GM21360 (cell line): ENCODE data around the gene ROR1.
A peak's percentile ranks its signal among the peaks of the same experiment; 100 is the strongest.

Source experiments
- ATAC-seq: cut with Tn5 transposase; IDR thresholded peaks from one replicate; pipeline ENCODE4 v1.9.1; 2021; ENCODE audit warnings: mild to moderate bottlenecking, moderate library complexity; ENCODE audit not compliant: unreplicated experiment

ROR1 gene

GRCh38 chr1:64122588-64122987 lies 348.8 kb downstream of the ROR1 start:
- ATAC-seq, result no peak

- ATAC-seq, result no peak
These were observed 351.1 kb downstream of the ROR1 start for GRCh38 chr1:64124704-64125440.

GRCh38 chr1:64126581-64126980 lies 352.8 kb downstream of the ROR1 start:
- no peak for ATAC-seq

GRCh38 chr1:64127297-64127696 lies 353.5 kb downstream of the ROR1 start:
- no peak for ATAC-seq

GRCh38 chr1:64129701-64130100 lies 355.9 kb downstream of the ROR1 start:
- ATAC-seq, result no peak

- no peak for ATAC-seq
These were observed 357.3 kb downstream of the ROR1 start for GRCh38 chr1:64131155-64131554.

DNA sequence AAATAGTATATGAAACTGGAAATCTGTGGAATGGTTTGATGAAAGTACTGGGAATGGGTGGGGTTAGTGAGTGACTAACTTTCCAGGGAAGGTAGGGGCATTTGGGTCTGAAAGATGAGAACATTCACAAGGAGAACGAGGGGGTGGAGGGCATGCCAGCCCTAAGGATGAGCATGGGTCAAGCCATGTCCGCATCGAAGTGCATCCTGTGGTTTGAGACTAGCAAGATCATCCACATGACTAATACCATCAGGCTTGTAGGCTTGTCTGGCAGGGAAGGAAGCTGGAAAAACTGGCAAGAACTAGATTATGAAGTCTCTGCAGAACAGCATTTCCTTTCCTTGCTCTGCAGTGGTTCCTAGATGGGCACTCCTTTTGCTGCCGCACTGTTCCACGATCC lies 359.2 kb downstream of the ROR1 start:
- ATAC-seq, result no peak

DNA sequence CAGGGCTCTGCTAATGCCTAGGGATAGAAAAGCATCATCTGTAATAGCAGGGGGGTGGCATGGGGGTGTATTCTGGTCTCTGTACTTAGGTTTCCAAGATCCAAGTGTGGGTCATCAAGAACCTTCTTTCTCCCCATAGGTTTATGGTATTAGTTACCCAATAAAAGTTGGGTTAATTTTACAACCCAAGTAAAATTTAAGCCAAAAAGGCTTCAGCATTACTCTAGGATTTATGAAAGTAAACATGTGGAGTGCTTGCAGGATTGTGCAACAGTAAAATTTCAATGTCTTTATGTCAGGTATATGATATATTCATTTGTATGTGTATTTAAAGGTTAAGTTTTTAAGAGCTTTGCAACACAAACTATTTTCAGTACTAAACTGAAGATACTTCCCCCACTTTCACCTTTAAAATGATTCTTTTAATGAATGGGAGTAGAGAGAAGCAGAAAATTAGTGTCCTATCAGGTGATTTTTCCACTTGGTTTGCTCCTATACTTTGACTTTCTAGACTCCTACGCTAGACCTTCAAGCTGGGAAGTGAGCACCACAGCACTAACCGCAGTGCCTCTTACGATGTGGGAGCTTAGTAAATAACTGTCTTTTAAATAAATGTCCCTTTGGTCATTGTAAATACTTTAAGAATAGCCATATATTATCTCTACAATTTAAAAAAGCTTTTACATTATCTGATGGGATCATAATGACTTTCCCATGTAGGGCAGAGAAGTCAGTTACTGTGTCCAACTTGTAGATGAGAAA lies 361.8 kb downstream of the ROR1 start:
- no peak for ATAC-seq

DNA sequence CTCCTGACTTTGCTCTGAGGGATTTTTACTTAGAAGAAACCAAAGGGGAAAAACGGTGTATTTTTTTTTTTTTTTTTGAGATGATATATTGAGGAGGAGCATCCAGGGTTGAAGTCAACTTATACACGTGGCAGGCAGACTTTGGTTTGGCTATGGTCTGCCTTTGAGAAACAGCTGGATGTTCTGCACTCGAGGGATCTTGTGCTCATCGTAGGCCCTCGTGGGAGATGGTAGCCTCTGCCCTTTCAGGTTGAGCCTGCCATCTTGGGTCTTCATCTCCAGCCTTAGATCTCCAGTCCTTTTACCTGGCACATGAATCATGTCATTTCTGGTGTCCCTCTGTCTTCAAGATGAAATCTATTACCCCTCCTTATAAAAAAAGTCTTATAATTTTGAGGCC lies 362.5 kb downstream of the ROR1 start:
- ATAC-seq, result no peak

GRCh38 chr1:64136752-64137411 lies 363.1 kb downstream of the ROR1 start:
- ATAC-seq, result peak; percentile 78

GRCh38 chr1:64137412-64137803 lies 363.6 kb downstream of the ROR1 start:
- no peak for ATAC-seq

GRCh38 chr1:64139877-64140276 lies 366.1 kb downstream of the ROR1 start:
- ATAC-seq, result no peak

DNA sequence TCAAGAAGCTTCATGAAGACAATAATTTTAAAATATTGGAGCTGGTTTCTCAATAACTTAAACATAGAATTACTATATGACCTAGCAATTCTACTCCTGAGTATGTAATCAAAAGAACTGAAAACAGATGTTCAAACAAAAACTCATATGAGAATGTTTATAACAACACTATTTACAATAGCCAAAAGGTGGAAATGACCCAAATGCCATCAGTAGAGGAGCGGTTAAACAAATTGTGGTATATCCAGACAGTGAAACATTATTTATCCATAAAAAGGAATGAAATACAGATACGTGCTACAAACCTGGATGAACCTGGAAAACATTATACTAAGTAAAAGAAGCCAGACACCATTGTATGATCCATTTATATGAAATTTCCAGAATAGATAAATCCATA lies 366.8 kb downstream of the ROR1 start:
- ATAC-seq, result no peak

- no peak for ATAC-seq
These were observed 373.4 kb downstream of the ROR1 start for GRCh38 chr1:64147045-64147724.

GRCh38 chr1:64147759-64148158 lies 373.9 kb downstream of the ROR1 start:
- ATAC-seq, result no peak

DNA sequence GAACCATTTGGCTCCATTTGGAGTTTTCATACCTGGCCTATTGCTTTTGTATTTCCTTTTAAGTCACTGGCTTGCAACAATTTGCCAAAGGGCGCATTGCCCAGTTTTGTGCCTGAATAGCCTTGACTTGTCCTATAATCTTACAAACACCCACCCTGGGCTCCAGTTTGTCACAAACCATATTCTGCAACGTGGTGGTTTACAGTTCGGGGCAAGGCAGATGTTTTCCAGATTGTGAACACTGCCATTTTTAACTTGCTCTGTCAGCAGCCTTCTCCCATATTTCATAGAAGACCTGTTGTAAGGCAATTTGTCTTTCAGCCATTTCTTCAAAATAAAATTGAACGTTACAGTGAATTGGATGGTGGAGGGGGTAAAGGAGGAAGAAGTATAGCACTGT lies 376.4 kb downstream of the ROR1 start:
- no peak for ATAC-seq

GRCh38 chr1:64150729-64151230 lies 377.0 kb downstream of the ROR1 start:
- no peak for ATAC-seq

GRCh38 chr1:64155278-64155677 lies 381.5 kb downstream of the ROR1 start:
- ATAC-seq, result no peak

- no peak for ATAC-seq
These were observed 387.6 kb downstream of the ROR1 start for GRCh38 chr1:64161357-64161941.

DNA sequence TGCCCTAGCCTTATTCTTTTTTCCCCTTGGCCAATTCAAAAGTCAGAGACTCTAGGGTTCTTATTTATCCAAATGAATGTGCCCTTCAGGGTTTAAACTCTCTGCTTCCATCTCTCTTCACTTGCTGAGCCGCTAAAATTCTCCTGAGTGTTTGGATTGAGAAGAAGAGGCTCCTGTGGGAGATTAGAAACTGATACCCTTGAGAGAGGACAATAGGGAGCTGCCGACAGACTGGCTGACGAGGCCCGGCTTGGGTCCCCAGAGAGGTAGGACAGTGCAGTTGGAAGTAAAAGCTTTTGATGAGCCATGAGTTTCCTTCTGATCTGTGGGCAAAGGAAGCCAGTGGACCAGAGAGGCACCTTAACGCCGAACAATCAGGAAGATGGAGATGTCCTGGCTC lies 388.3 kb downstream of the ROR1 start:
- ATAC-seq, result no peak

DNA sequence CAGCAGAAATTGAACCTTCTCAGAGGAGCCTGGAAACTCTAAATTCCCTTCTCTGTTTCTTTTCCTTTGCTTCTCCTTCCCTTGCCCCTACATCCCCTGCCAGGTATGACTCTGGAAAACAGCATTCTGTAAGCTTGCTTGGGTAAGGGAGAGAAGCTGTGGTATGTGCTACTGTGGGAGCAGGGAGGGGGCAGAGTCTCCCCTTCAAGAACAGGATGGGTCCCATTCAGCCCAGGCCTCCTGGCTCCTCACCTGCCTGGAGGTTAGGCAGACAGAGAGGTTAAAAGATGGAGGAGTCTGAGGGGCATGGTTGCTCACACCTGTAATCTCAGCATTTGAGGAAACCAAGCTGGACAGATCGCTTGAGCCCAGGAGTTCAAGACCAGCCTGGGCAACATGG lies 389.0 kb downstream of the ROR1 start:
- ATAC-seq, result no peak
